ENCODE measurements around the gene STOML3. TPM values are rescaled to one million over a fixed set of nuclear protein-coding genes. Genes with fewer than 3 reads are reported as not detected.

Gene STOML3
- total RNA-seq, 1 donor from 2014 or later: not detected

DNA sequence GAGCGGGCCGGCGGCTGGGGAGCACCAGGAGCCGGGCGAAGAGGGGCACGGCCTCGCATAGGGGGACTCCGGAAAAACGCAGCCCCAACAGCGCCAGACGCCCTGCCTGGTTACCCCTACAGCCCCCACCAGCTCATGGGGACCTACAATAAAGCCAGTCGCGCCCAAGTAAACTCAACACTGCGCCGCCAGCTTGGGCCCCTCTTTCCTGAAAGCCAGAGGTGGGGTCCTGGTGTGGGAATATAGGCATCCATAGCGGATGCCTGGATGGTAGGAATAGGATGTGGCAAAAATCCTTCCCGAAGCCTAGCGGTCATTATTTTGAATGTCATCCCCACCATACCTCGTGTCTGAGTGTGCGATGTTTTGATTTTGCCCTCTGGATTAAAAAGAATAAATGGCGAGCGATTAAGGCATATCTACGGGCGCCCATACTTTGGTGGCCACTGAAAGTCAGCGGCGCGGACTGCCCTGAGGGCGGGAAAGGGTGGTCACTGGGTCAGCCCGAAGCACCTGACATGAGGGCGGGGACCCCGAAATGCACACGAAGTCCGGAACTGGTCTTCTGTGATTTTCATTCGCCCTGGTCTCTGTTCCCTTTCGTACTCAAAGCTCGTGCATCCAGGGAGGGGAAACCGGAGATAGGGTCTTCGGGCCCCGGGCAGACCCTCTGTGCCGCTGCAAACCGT is 47.4 kb upstream of the STOML3 start, which contains the start of the genes NHLRC3 and PROSER1:
Gene NHLRC3, plus strand, starts transcription at position 577 of the 689 bp plus-strand sequence. CDS start 184 bp downstream, outside the sequence.
Gene PROSER1, minus strand, starts transcription at position 210 of the 689 bp plus-strand sequence. CDS start 847 bp downstream, outside the sequence.
- DNase-seq (ENCODE audit: extremely low spot score, unreplicated experiment): peak; percentile 94
- peaks cover 54% of the 10 kb centered on the region for H3K4me1 Mint-ChIP-seq (ENCODE audit: unreplicated experiment)
- H3K27ac Mint-ChIP-seq (ENCODE audit: unreplicated experiment): peak within 1 kb of the TSS; percentile 95
- peak within 1 kb of the TSS; percentile 93 for H3K4me3 Mint-ChIP-seq (ENCODE audit: unreplicated experiment)
- no peaks in the 10 kb centered on the region for H3K9me3 Mint-ChIP-seq (ENCODE audit: unreplicated experiment)
- peaks cover 4% of the 10 kb centered on the region for H3K36me3 Mint-ChIP-seq (ENCODE audit: unreplicated experiment)
- no peak for TF ChIP-seq CTCF (IDR thresholded peaks at IDR 0.05)
- H3K27me3 Mint-ChIP-seq (ENCODE audit: unreplicated experiment): no peaks in the 10 kb centered on the region

DNA sequence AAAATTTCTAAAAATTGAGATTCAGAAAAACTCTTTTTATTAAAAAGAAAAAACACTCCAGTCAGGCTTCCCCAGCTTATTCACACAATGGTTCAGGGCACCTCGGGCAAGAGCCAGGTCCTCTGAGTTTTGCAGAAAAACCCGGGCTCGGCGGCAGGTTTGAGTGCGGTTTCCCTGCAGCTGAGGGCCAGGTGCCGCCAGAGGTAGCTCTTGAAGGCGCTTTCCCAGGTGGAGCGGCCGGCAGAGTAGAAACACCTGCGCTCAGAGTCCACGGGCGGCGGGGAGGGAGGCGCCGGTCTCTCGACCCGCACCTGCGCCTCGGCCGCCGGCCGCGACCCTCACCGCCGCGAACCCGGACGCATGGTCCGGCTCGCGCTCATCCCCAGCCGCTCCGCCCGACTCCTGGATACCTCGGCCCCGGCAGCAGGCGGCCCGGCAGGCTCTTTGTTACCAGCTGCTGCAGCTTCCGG is 46.8 kb upstream of the STOML3 start:
- Mint-ChIP-seq H3K27me3 (ENCODE audit: unreplicated experiment) (no peaks in the 10 kb centered on the region), H3K4me1 (ENCODE audit: unreplicated experiment) (peaks cover 54% of the 10 kb centered on the region), H3K27ac (ENCODE audit: unreplicated experiment) (peak overlapping the region; percentile 95), H3K9me3 (ENCODE audit: unreplicated experiment) (no peaks in the 10 kb centered on the region), H3K36me3 (ENCODE audit: unreplicated experiment) (peaks cover 4% of the 10 kb centered on the region), H3K4me3 (ENCODE audit: unreplicated experiment) (peak overlapping the region; percentile 93)
- DNase-seq (ENCODE audit: extremely low spot score, unreplicated experiment): no peak
- no peak for TF ChIP-seq CTCF (IDR thresholded peaks at IDR 0.05)

- DNase-seq (ENCODE audit: extremely low spot score, unreplicated experiment): no peak
- peak overlapping the region; percentile 93 for H3K4me3 Mint-ChIP-seq (ENCODE audit: unreplicated experiment)
- H3K4me1 Mint-ChIP-seq (ENCODE audit: unreplicated experiment): peaks cover 54% of the 10 kb centered on the region
- peak overlapping the region; percentile 78 for H3K27ac Mint-ChIP-seq (ENCODE audit: unreplicated experiment)
- TF ChIP-seq CTCF (IDR thresholded peaks at IDR 0.05): no peak
- peaks cover 4% of the 10 kb centered on the region for H3K36me3 Mint-ChIP-seq (ENCODE audit: unreplicated experiment)
- H3K27me3 Mint-ChIP-seq (ENCODE audit: unreplicated experiment): no peaks in the 10 kb centered on the region
- no peaks in the 10 kb centered on the region for H3K9me3 Mint-ChIP-seq (ENCODE audit: unreplicated experiment)
These were observed 45.6 kb upstream of the STOML3 start for GRCh38 chr13:39036212-39036611.

DNA sequence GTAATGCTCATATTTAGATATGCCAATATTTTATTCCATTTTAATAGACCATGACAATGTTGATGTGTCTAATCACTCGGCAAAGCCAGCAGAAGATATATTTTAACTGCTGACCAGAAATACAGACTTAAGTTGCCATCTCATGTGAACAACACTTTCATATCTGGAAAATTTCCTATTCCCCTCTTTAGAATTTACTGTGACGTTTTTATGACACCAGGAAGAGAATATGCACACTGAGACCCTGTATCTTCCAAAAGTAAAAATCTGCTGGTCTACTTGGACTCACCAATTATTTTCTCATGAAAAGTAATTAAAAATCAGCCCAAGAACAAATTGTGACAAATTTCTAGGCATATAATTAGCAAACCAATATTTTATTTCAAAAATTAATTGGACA is 45.2 kb upstream of the STOML3 start:
- Mint-ChIP-seq H3K27me3 (ENCODE audit: unreplicated experiment) (no peaks in the 10 kb centered on the region), H3K4me3 (ENCODE audit: unreplicated experiment) (peak overlapping the region; percentile 93), H3K4me1 (ENCODE audit: unreplicated experiment) (peaks cover 52% of the 10 kb centered on the region), H3K36me3 (ENCODE audit: unreplicated experiment) (peaks cover 1% of the 10 kb centered on the region), H3K9me3 (ENCODE audit: unreplicated experiment) (no peaks in the 10 kb centered on the region), H3K27ac (ENCODE audit: unreplicated experiment) (peak overlapping the region; percentile 78)
- DNase-seq (ENCODE audit: extremely low spot score, unreplicated experiment): no peak
- TF ChIP-seq CTCF (IDR thresholded peaks at IDR 0.05): no peak

DNA sequence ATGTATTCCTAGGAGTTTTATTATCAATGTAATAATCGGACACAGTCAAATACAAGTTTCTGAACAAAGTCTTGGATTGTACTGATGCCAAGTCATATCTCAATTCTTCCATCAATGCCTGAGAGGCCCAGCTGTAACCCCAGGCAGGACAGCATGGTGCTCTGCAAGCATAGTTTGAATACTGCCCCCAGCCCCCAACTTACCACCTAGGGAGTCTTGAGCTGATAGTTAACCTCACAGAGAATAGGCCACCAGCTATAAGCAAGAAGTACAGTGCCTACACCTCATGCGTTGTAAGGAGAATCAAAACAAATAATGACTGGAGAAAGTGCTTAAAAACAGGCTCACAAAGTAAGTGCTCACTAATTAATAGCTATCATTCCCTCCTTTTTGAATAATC is 44.6 kb upstream of the STOML3 start:
- DNase-seq (ENCODE audit: extremely low spot score, unreplicated experiment): no peak
- TF ChIP-seq CTCF (IDR thresholded peaks at IDR 0.05): no peak
- H3K9me3 Mint-ChIP-seq (ENCODE audit: unreplicated experiment): no peaks in the 10 kb centered on the region
- peaks cover 1% of the 10 kb centered on the region for H3K36me3 Mint-ChIP-seq (ENCODE audit: unreplicated experiment)
- no peak overlapping the region for H3K27ac Mint-ChIP-seq (ENCODE audit: unreplicated experiment)
- H3K27me3 Mint-ChIP-seq (ENCODE audit: unreplicated experiment): no peaks in the 10 kb centered on the region
- H3K4me3 Mint-ChIP-seq (ENCODE audit: unreplicated experiment): peak overlapping the region; percentile 93
- H3K4me1 Mint-ChIP-seq (ENCODE audit: unreplicated experiment): peaks cover 47% of the 10 kb centered on the region
